Activated effector memory CD4-positive, alpha-beta T cell treated with Interleukin-2 at 50 U/mL for 16 hours (primary cell): ENCODE measurements around the gene PAK5.

Experiments
- DNase-seq: peaks from one replicate; pipeline ENCODE4 v3.0.0-alpha.2; 2020

PAK5 gene

DNA sequence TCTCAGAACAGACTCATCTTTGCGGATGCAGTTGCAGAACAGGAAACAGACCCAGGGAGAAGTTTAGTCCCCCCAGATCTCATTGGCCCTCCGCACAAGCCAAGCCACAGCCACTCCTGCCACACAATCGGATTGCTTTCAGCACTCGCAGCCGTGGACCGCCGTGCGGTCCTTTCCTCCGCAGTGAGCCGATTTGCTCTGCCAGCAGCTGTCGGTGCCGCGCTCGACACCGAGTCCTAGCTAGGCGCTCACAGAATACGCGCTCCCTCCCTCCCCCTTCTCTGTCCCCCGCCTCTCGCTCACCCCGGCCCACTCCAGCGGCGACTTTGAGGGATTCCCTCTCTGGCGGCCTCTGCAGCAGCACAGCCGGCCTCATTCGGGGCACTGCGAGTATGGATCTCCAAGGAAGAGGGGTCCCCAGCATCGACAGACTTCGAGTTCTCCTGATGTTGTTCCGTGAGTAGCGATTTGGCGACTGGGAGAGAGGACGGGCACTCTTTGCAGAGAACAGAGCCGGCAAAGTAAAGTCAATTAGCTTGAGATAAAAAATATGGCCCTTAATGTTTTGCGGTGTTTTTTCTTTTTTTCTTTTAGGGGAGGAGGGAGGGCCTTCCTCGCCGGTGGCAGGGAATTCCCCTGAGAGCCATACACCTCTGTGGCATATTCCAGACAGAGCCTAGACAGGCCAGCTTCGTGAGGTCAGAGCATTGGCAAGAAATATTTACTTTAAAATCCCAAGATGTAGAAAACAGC is 324.2 kb downstream of the PAK5 start, which contains the start of gene LAMP5:
LAMP5 (plus strand) TSS at position 130 of the 753 bp plus-strand sequence; CDS start at position 393, 263 bp downstream.
- DNase-seq, result no peak

DNA sequence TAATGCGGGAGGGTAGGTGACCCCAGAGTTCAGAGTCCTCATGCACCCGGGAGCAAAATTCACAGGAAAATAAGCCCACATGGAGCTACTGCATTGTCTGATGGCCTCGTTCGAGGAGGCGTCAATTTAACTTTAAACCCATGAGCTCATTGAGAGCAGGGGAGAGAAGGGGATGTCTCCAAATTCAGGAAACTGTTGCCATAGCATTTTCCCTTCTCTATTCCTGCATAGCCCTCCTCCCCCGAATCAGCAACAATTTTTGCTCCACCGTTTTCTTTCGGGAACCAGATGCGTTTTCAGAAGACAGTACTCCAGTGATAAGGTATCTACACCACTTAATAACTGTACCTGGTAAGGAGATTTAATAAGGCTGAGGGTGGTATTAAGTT is 324.8 kb downstream of the PAK5 start:
- no peak for DNase-seq

DNA sequence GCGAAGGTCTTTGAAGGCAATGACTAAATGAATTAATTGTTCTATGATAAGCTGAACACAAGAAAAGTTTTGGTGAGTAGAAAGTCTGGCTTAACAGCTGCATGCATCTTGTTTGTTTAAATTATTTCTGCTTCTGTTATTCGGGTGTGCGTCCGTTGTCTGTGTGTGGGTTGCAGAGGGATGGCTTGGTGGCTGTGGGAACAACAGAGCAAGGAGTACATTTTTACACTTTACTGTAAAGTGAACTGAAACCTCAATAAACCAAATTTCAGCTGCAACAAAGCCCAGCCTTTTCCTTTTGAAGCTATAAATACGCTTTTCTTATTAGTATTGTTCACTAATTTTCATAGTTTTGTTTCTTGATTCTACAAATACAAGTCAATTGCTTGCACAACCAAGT is 328.0 kb downstream of the PAK5 start:
- no peak for DNase-seq

DNA sequence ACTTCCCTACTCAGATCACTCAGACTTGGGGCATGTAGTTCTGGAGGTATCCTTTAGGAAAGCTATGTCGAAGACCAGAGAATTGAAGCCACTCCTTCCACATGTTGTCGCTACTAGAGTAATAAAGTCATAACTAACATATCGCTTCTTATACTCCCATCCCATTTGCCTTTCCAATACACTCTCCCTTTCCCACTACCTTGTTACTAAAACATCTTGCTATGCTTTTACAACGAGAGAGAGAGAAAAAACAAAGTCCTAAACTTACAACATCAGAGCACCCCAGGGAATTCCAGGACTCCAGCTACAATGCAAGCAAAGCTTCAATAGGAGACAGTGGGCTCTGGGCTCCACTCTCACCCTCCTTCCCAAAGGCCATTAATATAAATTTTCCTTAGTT is 329.6 kb downstream of the PAK5 start:
- no peak for DNase-seq

DNA sequence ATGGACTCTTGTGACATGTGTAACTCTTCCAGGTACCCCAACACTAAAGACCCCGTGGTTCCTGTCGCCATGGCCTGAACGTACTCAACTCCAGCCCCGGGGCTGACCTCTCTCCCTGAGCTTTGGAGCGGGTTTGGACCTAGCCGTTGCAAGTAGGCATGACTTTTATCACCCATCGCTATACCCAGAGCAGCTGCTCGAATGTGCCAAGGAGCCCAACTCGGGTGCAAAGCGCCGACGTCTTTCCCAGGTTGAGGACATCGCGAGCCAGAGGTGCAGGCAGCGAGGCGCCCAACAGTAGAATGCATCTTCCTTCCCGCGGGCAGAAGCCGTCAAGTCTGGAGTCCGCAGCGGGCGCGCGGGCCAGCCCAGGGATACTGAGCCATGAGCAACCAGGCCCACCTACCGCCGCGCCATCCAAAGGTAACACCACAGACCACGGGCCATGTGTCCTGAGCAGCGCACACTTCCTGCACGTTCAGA is 330.1 kb downstream of the PAK5 start:
- DNase-seq, result no peak

DNA sequence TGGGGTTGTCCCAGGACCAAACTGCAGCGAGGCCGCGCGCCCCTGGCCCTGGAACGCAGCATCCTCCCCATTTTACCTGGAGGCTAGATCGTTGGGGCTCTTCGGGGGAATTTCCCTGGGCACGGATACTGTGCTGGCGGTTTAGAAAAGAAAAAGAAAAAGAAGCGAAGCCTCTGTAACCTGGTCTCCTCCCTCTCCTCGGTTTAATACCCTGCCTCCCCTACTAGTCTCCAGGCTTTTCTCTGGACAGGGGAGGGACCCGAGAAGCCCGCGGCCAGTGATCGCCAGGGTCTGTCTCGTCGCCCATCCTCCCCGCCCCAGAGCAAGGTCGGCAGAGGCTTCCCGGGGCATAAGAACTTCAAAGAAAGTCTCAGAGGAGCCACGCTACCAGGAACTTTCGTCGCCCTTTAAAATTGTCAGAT is 330.6 kb downstream of the PAK5 start:
- DNase-seq, result no peak

DNA sequence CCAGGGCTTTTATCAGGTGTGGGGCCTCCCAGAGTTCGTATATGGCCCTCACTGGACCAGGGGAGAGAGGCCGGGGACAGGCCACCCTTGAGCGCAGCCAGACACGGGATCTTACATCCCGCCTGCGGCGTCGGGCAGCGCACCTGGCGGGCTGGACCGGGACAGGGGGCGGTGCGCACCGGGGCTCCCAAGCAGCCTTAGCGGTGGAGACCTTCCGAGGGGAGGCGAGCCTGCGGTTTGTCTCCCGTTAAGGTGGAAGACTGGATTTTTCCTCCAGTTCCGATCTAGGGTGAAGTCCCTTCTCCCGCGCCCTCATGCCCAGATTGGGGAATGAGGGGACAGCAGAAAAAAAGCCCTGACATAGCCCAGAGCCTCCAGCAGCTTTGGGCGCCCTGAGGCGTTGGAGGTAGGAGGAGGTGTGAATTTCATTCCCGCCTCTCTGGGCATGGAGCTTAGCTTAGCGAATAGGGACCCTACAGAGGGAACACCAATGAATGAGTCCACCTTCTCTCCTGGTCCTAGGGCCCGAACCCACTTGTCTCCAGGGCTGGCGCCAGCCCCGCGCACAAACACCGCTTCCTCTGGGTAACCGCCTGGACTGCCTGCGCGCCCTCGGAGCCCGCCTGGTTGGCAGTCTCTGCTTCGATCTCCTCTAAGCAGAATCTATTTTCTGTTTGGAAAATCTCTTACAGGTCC is 331.2 kb downstream of the PAK5 start:
- no peak for DNase-seq

DNA sequence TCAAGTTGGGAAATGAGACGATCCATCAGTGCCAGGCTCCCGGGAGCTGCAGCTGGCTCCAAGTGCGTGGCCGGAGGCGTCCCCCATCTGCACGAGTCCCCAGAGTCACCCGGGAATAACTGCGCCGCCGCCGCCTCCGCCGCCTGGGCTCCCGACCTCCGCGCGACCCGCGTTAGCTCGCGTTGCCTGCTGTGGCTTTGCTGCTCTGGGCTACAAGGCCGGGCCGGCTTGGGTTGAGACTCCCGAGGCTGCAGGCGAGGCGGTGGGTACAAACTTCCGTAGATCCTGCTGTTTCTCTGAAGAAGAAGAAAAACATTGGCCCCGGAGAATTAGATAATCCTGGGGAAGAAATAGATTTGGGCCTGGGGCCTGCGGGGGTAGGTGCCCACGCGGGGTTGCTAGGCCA is 331.9 kb downstream of the PAK5 start:
- no peak for DNase-seq

DNA sequence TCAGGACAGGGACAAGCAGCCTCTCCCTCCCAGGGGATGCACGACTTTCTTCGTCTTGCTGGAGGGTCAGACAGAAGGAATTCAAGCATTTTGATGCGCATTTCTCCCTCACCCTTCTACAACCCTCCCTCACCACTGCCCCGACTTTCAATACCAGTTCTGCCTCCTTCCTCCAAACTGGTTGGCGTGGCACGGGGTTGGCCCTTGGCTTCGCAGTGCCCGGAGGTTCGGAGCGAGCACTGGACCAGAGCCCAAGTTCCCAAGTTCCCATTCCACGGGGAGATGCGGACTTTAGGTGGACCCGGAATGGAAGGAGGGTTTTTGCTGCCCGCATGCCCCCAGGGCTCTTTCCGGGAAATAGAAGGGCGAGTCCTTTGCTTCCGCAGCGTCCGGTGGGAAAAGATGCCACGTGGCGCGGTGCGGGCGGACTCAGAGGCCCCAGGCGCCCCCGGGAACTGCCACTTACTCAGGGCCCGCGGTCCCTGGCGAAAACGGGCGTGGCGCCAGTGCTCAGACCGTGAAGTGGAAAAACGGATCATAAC is 332.5 kb downstream of the PAK5 start:
- DNase-seq, result no peak

DNA sequence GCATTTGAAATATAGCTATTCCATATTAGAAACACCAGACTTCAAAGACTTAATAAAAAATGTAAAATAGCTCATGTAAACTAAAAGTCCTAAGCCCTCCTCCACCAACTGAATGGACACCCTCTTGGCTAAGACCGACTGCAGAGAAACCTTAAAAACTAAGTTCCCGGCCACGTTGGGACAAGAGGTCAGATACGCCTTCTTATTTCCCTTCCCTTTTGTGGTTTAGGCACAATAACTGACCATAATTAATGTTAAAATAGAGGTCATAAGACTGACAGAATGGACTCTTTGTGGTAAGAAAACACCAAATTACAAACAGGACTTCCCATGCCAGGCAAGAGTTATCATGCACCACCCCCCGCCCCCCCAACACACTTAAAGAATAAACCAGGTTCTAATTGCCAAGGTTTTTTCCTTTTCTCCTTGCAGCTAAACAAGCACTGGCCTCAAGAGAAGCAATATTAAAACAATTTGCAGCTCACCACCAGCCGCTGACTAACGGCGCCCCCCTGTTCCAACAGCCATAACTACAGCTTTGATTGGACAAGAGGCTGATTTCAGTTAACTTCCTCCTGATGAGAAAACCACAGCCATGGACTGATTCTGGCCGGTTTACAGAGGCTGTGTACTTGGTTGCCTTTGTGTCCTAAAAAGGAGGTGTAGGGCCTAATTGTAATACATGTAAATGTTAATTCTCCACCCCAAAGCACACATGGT is 335.2 kb downstream of the PAK5 start:
- DNase-seq, result no peak

DNA sequence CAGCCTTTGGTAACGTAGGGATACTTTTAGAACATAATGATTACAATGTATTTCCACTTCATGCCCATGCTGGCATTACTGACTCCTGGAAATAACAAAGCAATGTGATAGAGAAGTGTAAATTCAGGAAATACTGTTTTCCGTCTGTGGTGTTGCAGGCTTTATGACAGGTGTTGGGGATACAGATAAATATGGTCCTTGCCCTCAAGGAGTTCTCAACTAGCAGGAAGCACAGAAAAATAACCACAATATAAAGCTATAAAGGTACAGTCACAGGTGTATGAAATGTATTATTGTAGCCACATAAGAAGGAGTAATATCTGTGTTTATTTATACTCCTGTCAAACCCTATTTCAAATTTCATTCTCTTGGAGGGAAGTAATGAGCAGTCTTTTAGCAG is 337.4 kb downstream of the PAK5 start:
- DNase-seq, result no peak

DNA sequence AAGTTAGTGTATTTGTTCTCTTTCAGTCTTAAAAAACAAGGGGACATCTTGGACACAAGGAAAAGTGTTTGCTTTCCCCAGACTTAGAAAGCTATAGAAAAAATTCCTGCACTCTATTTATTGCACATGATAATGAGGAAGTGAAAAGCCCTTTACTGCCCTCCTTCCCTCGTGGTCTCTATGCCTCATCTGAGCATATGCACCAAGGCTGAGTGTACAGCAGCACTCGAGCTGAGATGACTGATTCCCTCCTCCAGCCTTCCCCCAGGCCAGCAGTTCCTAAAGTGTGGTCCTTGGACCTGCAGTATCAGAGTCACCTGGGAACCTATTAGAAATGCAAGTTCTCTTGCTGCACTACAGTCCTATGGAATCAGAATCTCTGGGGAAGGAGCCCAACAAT is 338.8 kb downstream of the PAK5 start:
- no peak for DNase-seq

DNA sequence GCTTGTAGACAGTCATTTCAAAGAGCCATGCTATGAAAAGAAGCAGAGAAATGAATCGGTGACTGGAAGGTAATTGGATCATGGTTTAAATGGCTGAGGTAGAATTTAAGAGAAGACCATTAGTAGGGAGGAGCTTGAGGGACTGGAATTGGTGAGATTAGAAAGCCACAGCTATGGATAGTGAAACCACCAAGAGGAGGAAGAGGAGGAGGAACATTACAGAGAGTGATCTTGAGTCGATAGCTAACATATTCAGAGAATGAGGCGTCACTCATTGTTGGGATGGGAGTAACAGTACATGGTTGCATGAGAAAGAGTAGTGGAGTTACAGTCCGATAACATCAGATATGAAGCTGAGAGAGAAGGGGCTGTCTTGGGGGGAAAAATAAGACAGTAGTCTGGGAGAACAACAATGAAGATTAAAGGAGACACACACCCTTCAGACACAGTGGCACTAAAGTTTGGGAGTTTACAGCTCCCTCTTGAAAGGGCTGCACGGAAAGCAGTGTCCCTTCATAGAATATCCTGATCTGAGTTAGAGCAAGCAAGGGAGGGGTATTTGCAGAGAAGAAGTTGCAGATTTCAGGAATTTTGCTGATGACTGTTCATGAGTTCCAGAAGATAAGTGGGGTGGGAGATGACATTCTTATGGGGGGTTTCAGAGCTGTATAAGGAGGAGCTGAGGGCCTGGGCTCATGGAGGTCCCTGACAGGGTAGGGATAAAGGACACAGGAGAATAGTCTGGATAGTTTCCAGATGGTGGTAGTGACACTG is 339.6 kb downstream of the PAK5 start:
- DNase-seq, result no peak

DNA sequence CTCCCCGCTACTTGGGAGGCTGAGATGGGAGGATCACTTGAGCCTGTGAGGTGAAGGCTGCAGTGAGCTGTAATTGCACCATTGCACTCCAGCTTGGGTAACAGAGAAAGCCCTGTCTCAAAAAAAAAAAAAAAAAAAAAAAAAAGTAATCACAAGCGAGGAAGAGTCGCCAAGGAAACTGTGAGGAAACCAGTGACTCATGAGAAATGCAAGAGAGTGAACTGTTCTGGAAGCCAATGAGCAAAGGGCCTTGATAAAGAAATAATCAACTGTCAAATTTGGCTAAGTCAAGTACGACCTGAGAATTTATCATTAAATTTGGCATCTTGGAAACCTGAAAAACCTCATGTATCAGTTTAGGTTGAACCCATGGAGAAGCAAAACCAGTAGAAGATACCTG is 340.6 kb downstream of the PAK5 start:
- no peak for DNase-seq

DNA sequence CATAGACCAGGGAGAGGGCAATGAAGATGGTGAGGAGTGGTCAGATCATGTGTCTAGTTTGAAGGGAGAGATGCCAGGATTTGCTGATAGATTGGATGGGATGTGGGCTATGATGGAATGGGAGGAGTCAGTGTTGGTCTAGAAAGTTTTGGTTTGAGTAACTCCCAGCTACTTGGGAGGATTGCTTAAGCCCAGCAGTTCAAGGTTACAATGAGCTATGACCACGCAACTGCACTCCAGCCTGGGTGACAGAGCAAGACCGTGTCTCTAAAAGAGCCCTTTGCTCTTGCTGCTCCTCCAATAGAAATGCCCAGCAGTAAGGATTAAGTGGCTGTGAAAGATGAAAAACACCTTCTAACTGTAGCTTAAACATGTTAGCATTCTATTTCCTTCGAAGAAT is 342.7 kb downstream of the PAK5 start:
- DNase-seq, result no peak

DNA sequence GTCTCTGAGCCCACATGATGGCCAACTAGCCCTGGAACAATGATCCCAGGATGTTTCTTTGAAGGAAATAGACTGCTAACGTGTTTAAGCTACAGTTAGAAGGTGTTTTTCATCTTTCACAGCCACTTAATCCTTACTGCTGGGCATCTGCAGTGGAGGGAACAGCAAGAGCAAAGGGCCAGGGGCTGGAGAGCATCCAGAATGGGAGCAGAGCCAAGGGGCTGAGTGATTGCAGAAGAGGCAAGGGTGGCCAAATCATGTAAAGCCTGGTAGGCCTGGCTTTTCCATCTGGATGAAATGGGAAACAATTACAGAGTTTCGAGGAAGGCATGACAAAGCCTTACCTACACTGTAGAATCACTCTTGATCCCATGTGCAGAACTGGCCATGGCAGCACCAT is 343.2 kb downstream of the PAK5 start:
- no peak for DNase-seq

DNA sequence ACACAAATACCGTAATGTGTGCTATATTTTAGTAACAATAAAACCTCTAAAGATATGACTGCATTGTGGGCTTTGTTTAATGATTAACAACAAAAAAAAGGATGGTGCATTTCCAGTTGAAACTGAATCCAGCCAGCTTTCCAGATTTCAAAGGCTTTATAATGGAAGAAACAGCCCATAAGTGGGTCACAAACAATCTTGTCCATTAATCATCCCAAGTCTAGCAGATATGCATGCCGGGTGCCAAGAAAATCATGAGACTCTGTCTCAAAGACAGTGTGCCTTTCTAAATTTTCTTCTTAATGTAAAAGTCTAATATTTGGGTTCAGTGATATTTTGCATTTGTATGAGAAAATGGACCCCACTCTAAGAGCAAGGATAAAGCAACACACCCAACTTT is 345.1 kb downstream of the PAK5 start:
- no peak for DNase-seq

DNA sequence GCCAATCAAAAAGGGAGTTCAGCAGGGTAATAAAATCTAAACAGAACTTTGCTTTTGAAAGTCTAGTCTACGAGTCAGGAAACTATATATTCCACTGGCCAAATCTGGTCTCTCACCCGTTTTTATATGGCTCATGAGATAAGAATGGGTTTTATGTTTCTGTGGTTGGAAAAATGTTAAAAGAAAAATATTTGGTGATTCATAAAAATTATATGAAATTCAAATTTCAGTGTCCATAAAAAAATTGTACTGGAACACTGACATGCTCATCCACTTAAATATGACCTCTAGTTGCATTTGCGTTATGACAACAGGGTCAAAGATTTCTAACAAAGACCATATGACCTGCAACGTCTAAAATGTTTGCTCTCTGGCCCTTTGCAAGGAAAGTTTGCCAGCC is 346.8 kb downstream of the PAK5 start:
- no peak for DNase-seq

DNA sequence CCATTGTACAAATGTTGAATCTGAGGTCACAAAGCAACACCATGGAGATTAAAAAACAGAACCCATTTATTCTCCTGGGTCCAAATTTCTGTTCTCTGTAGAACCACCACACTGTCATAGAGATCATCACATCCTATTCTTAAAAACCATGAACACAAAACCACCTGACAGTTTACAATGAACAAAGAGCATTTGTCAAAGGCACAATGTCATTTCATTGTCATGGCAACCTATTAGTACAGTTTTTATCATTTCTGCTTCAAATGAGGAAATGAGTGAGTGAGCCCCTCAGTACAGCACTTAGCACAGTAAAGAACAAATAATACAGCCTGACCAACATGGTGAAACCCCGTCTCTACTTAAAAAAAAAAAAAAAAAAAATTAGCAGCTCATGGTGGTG is 347.6 kb downstream of the PAK5 start:
- no peak for DNase-seq

DNA sequence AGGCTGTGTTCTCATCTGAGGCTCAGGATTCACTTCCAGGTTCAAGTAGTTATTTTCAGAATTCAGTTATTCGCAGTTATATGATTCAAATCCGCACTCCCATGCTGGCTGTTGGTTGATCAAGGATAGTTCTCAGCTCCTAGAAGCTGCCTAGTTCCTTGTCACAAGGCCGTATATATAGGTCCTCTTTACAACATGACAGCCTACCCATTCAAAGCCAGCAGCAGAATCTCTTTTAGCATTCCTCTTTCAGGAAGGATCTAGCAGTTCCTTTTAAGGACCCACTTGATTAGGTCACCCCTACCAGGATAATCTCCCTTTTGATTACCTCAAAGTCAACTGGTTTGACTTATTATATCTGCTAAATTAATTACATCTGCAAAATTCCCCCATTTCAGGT is 348.2 kb downstream of the PAK5 start:
- DNase-seq, result no peak

DNA sequence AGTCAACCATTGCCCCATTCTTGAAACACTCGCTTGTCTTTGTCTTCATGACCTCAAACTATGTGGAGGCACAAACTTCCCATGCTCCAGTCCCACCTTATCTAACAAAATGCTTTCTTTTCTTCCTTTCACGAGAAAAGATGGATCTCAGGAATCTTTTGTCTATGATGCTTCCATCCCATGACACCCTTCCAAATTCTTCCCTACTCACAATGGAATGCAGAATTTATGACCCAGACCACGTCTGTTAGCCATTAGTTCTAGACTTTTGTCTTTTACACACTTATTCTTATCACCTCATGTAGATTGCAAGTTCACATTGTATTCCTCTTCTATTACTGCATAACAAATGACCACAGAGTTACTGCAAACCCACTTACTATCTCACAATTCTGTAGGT is 348.7 kb downstream of the PAK5 start:
- no peak for DNase-seq

DNA sequence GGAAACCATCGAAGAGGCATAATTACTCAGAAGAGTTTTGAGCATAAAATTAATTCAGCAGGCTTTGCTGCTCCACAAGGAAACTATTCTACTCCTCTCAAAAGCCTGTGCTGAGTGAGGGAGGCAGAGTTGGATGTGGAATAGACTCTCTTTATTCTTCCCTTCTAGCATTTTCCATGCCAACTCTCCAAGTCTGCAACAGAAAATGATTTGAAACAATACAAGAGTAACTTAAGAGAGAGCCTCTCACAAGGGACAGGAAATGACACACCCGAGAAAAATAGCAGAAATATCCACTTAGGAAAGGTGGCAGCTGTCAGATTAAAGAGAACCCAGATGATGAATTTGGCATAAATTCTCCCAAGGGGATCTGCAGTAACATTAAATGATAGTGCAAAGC is 350.8 kb downstream of the PAK5 start:
- DNase-seq, result no peak
